Activated naive CD4-positive, alpha-beta T cell treated with Interleukin-2 at 50 U/mL for 16 hours (primary cell): ENCODE data around the gene EVI5.
"Not testable (repeated sequence)": the region's sequence is repeated elsewhere in the genome, so short reads cannot be mapped to it uniquely, and the experiment has no call there.

Experiments
- DNase-seq: peaks from one replicate; pipeline ENCODE4 v3.0.0-alpha.2; 2020

EVI5 gene

GRCh38 chr1:92747735-92748134 is 37.2 kb downstream of the EVI5 start:
- DNase-seq = no peak

GRCh38 chr1:92746255-92746654 is 38.7 kb downstream of the EVI5 start:
- not testable (repeated sequence) for DNase-seq

- no peak for DNase-seq
These were observed 41.7 kb downstream of the EVI5 start for GRCh38 chr1:92743221-92743620.

GRCh38 chr1:92739669-92740524 is 45.0 kb downstream of the EVI5 start:
- DNase-seq = no peak

GRCh38 chr1:92736395-92736794 is 48.5 kb downstream of the EVI5 start:
- no peak for DNase-seq

- no peak for DNase-seq
These were observed 54.4 kb downstream of the EVI5 start for GRCh38 chr1:92730476-92730875.

- no peak for DNase-seq
These were observed 56.2 kb downstream of the EVI5 start for GRCh38 chr1:92728697-92729096.

GRCh38 chr1:92723713-92724112 is 61.2 kb downstream of the EVI5 start:
- DNase-seq = not testable (repeated sequence)

GRCh38 chr1:92721886-92722285 is 63.0 kb downstream of the EVI5 start:
- DNase-seq = no peak

- not testable (repeated sequence) for DNase-seq
These were observed 63.8 kb downstream of the EVI5 start for GRCh38 chr1:92721157-92721556.

- DNase-seq = not testable (repeated sequence)
These were observed 69.4 kb downstream of the EVI5 start for GRCh38 chr1:92715476-92715951.

GRCh38 chr1:92713939-92714338 is 71.0 kb downstream of the EVI5 start:
- DNase-seq = no peak

- DNase-seq = no peak
These were observed 73.3 kb downstream of the EVI5 start for GRCh38 chr1:92711473-92712165.

GRCh38 chr1:92709738-92710137 is 75.2 kb downstream of the EVI5 start:
- no peak for DNase-seq

GRCh38 chr1:92708368-92708950 is 76.4 kb downstream of the EVI5 start:
- no peak for DNase-seq

- no peak for DNase-seq
These were observed 77.2 kb downstream of the EVI5 start for GRCh38 chr1:92707709-92708108.

- DNase-seq = no peak
These were observed 77.6 kb downstream of the EVI5 start for GRCh38 chr1:92707292-92707691.

GRCh38 chr1:92705446-92705845 is 79.5 kb downstream of the EVI5 start:
- DNase-seq = no peak

- no peak for DNase-seq
These were observed 83.8 kb downstream of the EVI5 start for GRCh38 chr1:92701147-92701546.

GRCh38 chr1:92698932-92699331 is 86.0 kb downstream of the EVI5 start:
- DNase-seq = no peak

GRCh38 chr1:92695104-92695503 is 89.8 kb downstream of the EVI5 start:
- no peak for DNase-seq

GRCh38 chr1:92691925-92692324 is 93.0 kb downstream of the EVI5 start:
- DNase-seq = no peak

- no peak for DNase-seq
These were observed 94.5 kb downstream of the EVI5 start for GRCh38 chr1:92690212-92690906.
